Tibial nerve (tissue), 4 donors: ENCODE results near the gene NDUFS8. TPM values are rescaled to one million over a fixed set of nuclear protein-coding genes. Genes with fewer than 3 reads are reported as not detected.

Source experiments
- DNase-seq, 2 donors: peaks; one replicate each; pipeline ENCODE4 v3.0.0-alpha.2; 2019; ENCODE audit warnings: low spot score in 2 of 2
- H3K27ac ChIP-seq, 4 donors: fragments of 200-600 bp; sonication (generic) in 3 of 4; one replicate each; pipeline ENCODE4 v1.5.1; 2017 to 2019; ENCODE audit warnings: mild to moderate bottlenecking in 1 of 4
- H3K27me3 ChIP-seq, 2 donors: fragments of 200-600 bp; sonication (generic) in 1 of 2; one replicate each; pipeline versions ENCODE4 v1.5.1 to v1.6.0; 2017 to 2019
- H3K36me3 ChIP-seq, 3 donors: fragments of 200-600 bp; sonication (generic); one replicate each; pipeline ENCODE4 v1.5.1; 2018 to 2019
- H3K4me1 ChIP-seq, 4 donors: fragments of 200-600 bp; sonication (generic) in 3 of 4; one replicate each; pipeline ENCODE4 v1.5.1; 2017 to 2019
- H3K4me3 ChIP-seq, 4 donors: fragments of 200-600 bp; sonication (generic) in 3 of 4; one replicate each; pipeline ENCODE4 v1.5.1; 2017 to 2019; ENCODE audit warnings: mild to moderate bottlenecking in 1 of 4, moderate library complexity in 1 of 4
- H3K9me3 ChIP-seq, 4 donors: fragments of 200-600 bp; sonication (generic) in 3 of 4; one replicate each; pipeline ENCODE4 v1.5.1; 2017 to 2019
- CTCF ChIP-seq, 5 experiments: fragments of 200-600 bp in 3 of 5; fragments of 450-650 bp in 2 of 5; sonication (generic) in 3 of 5; IDR thresholded peaks; one replicate each; pipeline ENCODE4 v1.5.1; 2016 to 2019; ENCODE audit warnings: antibody characterized with exemption in 5 of 5, mild to moderate bottlenecking in 3 of 5, moderate library complexity in 2 of 5
- EP300 ChIP-seq, 2 donors: sonication (generic); formaldehyde crosslinking; IDR thresholded peaks; one replicate each; pipeline ENCODE4 v1.6.1; 2017; ENCODE audit warnings: antibody characterized with exemption in 2 of 2, mild to moderate bottlenecking in 1 of 2
- POLR2A ChIP-seq, 2 donors: fragments of 450-650 bp; IDR thresholded peaks; one replicate each; pipeline ENCODE4 v1.6.1; 2017; ENCODE audit warnings: antibody characterized with exemption in 2 of 2, mild to moderate bottlenecking in 2 of 2, moderate library complexity in 2 of 2
- WGBS, 2 donors: methylation state at CpG; one replicate each; pipeline ENCODE4 v1.1.5; 2018; 5-methylcytosine and 5-hydroxymethylcytosine counted together
- total RNA-seq, 4 donors: library from RNA; depleted of rRNA; stranded (reverse); fragments of >200 nt; gene quantifications; one replicate each; pipeline ENCODE4 v1.1.0, GENCODE V29; 2016

The NDUFS8 gene
- total RNA-seq, 4 donors from 2014 or later = 143 to 205 (median 180) TPM

GRCh38 chr11:68032997-68033707, 2.7 kb downstream of the NDUFS8 start:
- TF ChIP-seq CTCF (IDR thresholded peaks at IDR 0.05) = no peak
- no peak for TF ChIP-seq POLR2A (IDR thresholded peaks at IDR 0.05)
- TF ChIP-seq EP300 (IDR thresholded peaks at IDR 0.05) = no peak
- no peak overlapping the region for H3K4me3 ChIP-seq
- H3K27me3 ChIP-seq = no peaks in the 10 kb centered on the region
- no peak for DNase-seq
- H3K27ac ChIP-seq = no peak overlapping the region
- peaks cover 0 to 49% (median 6%) of the 10 kb centered on the region in 3 donors for H3K36me3 ChIP-seq
- no peaks in the 10 kb centered on the region for H3K9me3 ChIP-seq
- WGBS, 2 donors = 91 to 94% methylated on average over 22 to 24 of the region's 29 CpGs
- peaks cover 0 to 55% (median 30%) of the 10 kb centered on the region in 4 donors for H3K4me1 ChIP-seq

GRCh38 chr11:68033708-68034045, 3.2 kb downstream of the NDUFS8 start:
- no peak for DNase-seq
- Histone ChIP-seq H3K27me3 (no peaks in the 10 kb centered on the region), H3K27ac (no peak overlapping the region), H3K36me3 (peaks cover 0 to 47% (median 6%) of the 10 kb centered on the region in 3 donors), H3K4me1 (peaks cover 0 to 61% (median 35%) of the 10 kb centered on the region in 4 donors), H3K9me3 (no peaks in the 10 kb centered on the region), H3K4me3 (no peak overlapping the region)
- TF ChIP-seq POLR2A (IDR thresholded peaks at IDR 0.05) = no peak
- TF ChIP-seq CTCF (IDR thresholded peaks at IDR 0.05) = no peak
- TF ChIP-seq EP300 (IDR thresholded peaks at IDR 0.05) = no peak
- 88 to 90% methylated on average over 12 of the region's 12 CpGs for WGBS, 2 donors

GRCh38 chr11:68035266-68035876, 4.9 kb downstream of the NDUFS8 start:
- Histone ChIP-seq H3K27ac (no peak overlapping the region), H3K9me3 (no peaks in the 10 kb centered on the region), H3K4me3 (no peak overlapping the region), H3K36me3 (peaks cover 0 to 47% (median 6%) of the 10 kb centered on the region in 3 donors), H3K4me1 (peaks cover 0 to 67% (median 47%) of the 10 kb centered on the region in 4 donors), H3K27me3 (no peaks in the 10 kb centered on the region)
- DNase-seq = no peak
- TF ChIP-seq CTCF (IDR thresholded peaks at IDR 0.05) = no peak
- TF ChIP-seq POLR2A (IDR thresholded peaks at IDR 0.05) = no peak
- TF ChIP-seq EP300 (IDR thresholded peaks at IDR 0.05) = no peak
- 81 to 85% methylated on average over 13 of the region's 13 CpGs for WGBS, 2 donors

- Histone ChIP-seq H3K4me1 (peaks cover 0 to 71% (median 49%) of the 10 kb centered on the region in 4 donors), H3K27me3 (no peaks in the 10 kb centered on the region), H3K9me3 (no peaks in the 10 kb centered on the region), H3K4me3 (no peak overlapping the region), H3K27ac (peak overlapping the region in 3 of 4 donors; percentile 94), H3K36me3 (peaks cover 0 to 48% (median 6%) of the 10 kb centered on the region in 3 donors)
- WGBS, 2 donors = 87 to 90% methylated on average over 20 to 23 of the region's 27 CpGs
- TF ChIP-seq CTCF (IDR thresholded peaks at IDR 0.05) (no peak), POLR2A (IDR thresholded peaks at IDR 0.05) (no peak), EP300 (IDR thresholded peaks at IDR 0.05) (no peak)
- no peak for DNase-seq
Observed at GRCh38 chr11:68036141-68036716, 5.7 kb downstream of the NDUFS8 start.

GRCh38 chr11:68036717-68037239, 6.3 kb downstream of the NDUFS8 start:
- Histone ChIP-seq H3K4me3 (no peak overlapping the region), H3K27me3 (no peaks in the 10 kb centered on the region), H3K9me3 (no peaks in the 10 kb centered on the region), H3K36me3 (peaks cover 0 to 52% (median 6%) of the 10 kb centered on the region in 3 donors), H3K27ac (peak overlapping the region in 3 of 4 donors; percentile 94), H3K4me1 (peaks cover 0 to 71% (median 46%) of the 10 kb centered on the region in 4 donors)
- TF ChIP-seq EP300 (IDR thresholded peaks at IDR 0.05) (no peak), CTCF (IDR thresholded peaks at IDR 0.05) (no peak), POLR2A (IDR thresholded peaks at IDR 0.05) (no peak)
- 57 to 65% methylated on average over 14 of the region's 14 CpGs for WGBS, 2 donors
- DNase-seq = no peak
